Sigmoid colon (tissue), 7 donors: Measurements from ENCODE around the gene WWC2. TPM values are rescaled to one million over a fixed set of nuclear protein-coding genes. Genes with fewer than 3 reads are reported as not detected.

Experiments
- DNase-seq: peaks from one replicate; pipeline ENCODE4 v3.0.0-alpha.2; 2019
- H3K27ac ChIP-seq, 4 donors: fragments of 200-600 bp; sonication (generic); one replicate each; pipeline ENCODE4 v1.5.1; 2016 to 2019; ENCODE audit warnings: mild to moderate bottlenecking in 1 of 4
- H3K27me3 ChIP-seq, 3 donors: fragments of 200-600 bp; sonication (generic); one replicate each; pipeline ENCODE4 v1.5.1; 2019; ENCODE audit warnings: mild to moderate bottlenecking in 1 of 3
- H3K36me3 ChIP-seq, 4 donors: fragments of 200-600 bp; sonication (generic); one replicate each; pipeline ENCODE4 v1.5.1; 2016 to 2019
- H3K4me1 ChIP-seq, 4 donors: fragments of 200-600 bp; sonication (generic); one replicate each; pipeline ENCODE4 v1.5.1; 2017 to 2019
- H3K4me3 ChIP-seq, 4 donors: fragments of 200-600 bp; sonication (generic); one replicate each; pipeline ENCODE4 v1.5.1; 2017 to 2019; ENCODE audit warnings: mild to moderate bottlenecking in 2 of 4, moderate library complexity in 1 of 4
- H3K9me3 ChIP-seq, 4 donors: fragments of 200-600 bp in 3 of 4; sonication (generic) in 3 of 4; one replicate each; pipeline versions ENCODE4 v1.5.1 to v1.6.1; 2013 to 2019
- CTCF ChIP-seq, 4 experiments: fragments of 450-650 bp in 3 of 4; fragments of 200-600 bp in 1 of 4; IDR thresholded peaks; one replicate each; pipeline ENCODE4 v1.5.1; 2016 to 2019; ENCODE audit warnings: antibody characterized with exemption in 4 of 4, mild to moderate bottlenecking in 3 of 4, moderate library complexity in 2 of 4
- EP300 ChIP-seq, 4 donors: sonication (generic); formaldehyde crosslinking; IDR thresholded peaks; one replicate each; pipeline ENCODE4 v1.6.1; 2017; ENCODE audit warnings: antibody characterized with exemption in 4 of 4
- POLR2A ChIP-seq, 2 donors: fragments of 450-650 bp; IDR thresholded peaks; one replicate each; pipeline ENCODE4 v1.6.1; 2016; ENCODE audit warnings: antibody characterized with exemption in 2 of 2, mild to moderate bottlenecking in 2 of 2, moderate library complexity in 2 of 2
- POLR2AphosphoS5 ChIP-seq, 4 donors: sonication (generic); formaldehyde crosslinking; IDR thresholded peaks; one replicate each; pipeline ENCODE4 v1.6.1; 2017; ENCODE audit warnings: antibody characterized with exemption in 4 of 4
- WGBS, 2 donors: extraction: QIAGEN DNeasy Blood & Tissue Kit; methylation state at CpG; one replicate each; pipeline ENCODE4 v1.1.7; 2013; 5-methylcytosine and 5-hydroxymethylcytosine counted together
- intact Hi-C: fragments of 100-400 bp; cut with DNase I; formaldehyde crosslinking; loops from one replicate; pipeline ENCODE4 v1.15.1; 2023
- polyA plus RNA-seq, 3 donors: library from polyadenylated mRNA; stranded (reverse); fragments of 200-250 nt; gene quantifications; one replicate each; pipeline ENCODE4 v1.2.3, GENCODE V29; 2013
- total RNA-seq, 4 donors: library from RNA; depleted of rRNA; stranded (reverse); fragments of >200 nt; gene quantifications; one replicate each; pipeline ENCODE4 v1.1.0, GENCODE V29; 2016
- donor health status: healthy with polysubstance abuse.
- donor health status: Bipolar disorder and iron deficiency.
- donor health status: healthy.

The WWC2 gene
- total and polyA plus RNA-seq, 7 donors = 1.2 to 53.5 (median 27.0) TPM

DNA sequence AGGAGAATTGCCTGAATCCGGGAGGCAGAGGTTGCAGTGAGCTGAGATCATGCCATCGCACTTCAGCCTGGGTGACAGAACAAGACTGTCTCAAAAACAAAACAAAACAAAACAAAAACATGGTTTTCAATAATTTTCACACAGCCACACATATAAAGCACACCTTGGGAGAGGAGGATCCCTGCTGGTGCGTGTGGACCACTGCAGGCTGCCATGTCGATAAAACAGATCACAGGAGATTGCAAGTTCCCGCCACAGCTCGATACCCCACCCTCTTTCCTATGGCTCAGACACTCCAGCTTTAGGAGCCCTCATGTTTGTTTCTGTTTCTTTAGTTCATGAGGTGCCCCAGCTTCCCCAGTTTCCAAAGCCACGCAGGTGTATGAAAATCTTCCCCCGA, 254.5 kb downstream of the WWC2 start:
- Histone ChIP-seq H3K4me3 (no peak overlapping the region), H3K27ac (no peak overlapping the region), H3K36me3 (no peaks in the 10 kb centered on the region), H3K9me3 (no peaks in the 10 kb centered on the region), H3K27me3 (no peaks in the 10 kb centered on the region), H3K4me1 (no peaks in the 10 kb centered on the region)
- no peak for DNase-seq
- WGBS, 2 donors = 85 to 87% methylated on average over 8 of the region's 8 CpGs
- intact Hi-C loops = no loop called here
- TF ChIP-seq POLR2AphosphoS5 (IDR thresholded peaks at IDR 0.05) = no peak
- no peak for TF ChIP-seq EP300 (IDR thresholded peaks at IDR 0.05)
- no peak for TF ChIP-seq POLR2A (IDR thresholded peaks at IDR 0.05)
- no peak for TF ChIP-seq CTCF (IDR thresholded peaks at IDR 0.05)

GRCh38 chr4:183354219-183354618, 255.2 kb downstream of the WWC2 start:
- 11 to 69% methylated on average over 9 of the region's 9 CpGs for WGBS, 2 donors
- intact Hi-C loops = no loop called here
- DNase-seq = no peak
- H3K4me3 ChIP-seq = no peak overlapping the region
- H3K36me3 ChIP-seq = no peaks in the 10 kb centered on the region
- no peaks in the 10 kb centered on the region for H3K27me3 ChIP-seq
- no peak overlapping the region for H3K27ac ChIP-seq
- H3K9me3 ChIP-seq = no peaks in the 10 kb centered on the region
- no peaks in the 10 kb centered on the region for H3K4me1 ChIP-seq
- TF ChIP-seq POLR2A (IDR thresholded peaks at IDR 0.05) = no peak
- no peak for TF ChIP-seq POLR2AphosphoS5 (IDR thresholded peaks at IDR 0.05)
- no peak for TF ChIP-seq CTCF (IDR thresholded peaks at IDR 0.05)

DNA sequence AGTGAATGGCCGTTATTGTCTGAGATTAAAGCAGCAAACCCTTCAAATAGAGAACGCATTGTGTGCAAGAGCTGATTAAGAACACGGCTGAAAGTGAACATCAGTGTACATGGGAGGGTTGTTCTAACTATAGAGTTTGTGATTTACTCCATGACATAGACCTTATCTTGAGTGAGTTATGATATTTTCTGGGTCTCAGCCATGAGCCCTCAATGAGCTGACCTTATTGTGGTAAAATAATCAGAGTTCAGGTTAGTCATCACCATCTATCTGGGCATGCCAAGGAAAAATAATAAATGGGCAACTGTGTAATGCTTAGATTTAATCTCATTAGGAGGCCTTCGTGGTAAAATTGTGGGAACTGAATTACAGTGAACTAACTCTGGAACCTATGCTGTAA, 256.3 kb downstream of the WWC2 start:
- Histone ChIP-seq H3K9me3 (no peaks in the 10 kb centered on the region), H3K27ac (no peak overlapping the region), H3K27me3 (no peaks in the 10 kb centered on the region), H3K4me1 (no peaks in the 10 kb centered on the region), H3K36me3 (no peaks in the 10 kb centered on the region), H3K4me3 (no peak overlapping the region)
- 58 to 82% methylated on average over 4 of the region's 4 CpGs for WGBS, 2 donors
- intact Hi-C loops = no loop called here
- no peak for DNase-seq
- TF ChIP-seq POLR2A (IDR thresholded peaks at IDR 0.05) (no peak), EP300 (IDR thresholded peaks at IDR 0.05) (no peak), POLR2AphosphoS5 (IDR thresholded peaks at IDR 0.05) (no peak), CTCF (IDR thresholded peaks at IDR 0.05) (no peak)

GRCh38 chr4:183356173-183356830, 257.2 kb downstream of the WWC2 start:
- TF ChIP-seq EP300 (IDR thresholded peaks at IDR 0.05) (no peak), POLR2AphosphoS5 (IDR thresholded peaks at IDR 0.05) (no peak), POLR2A (IDR thresholded peaks at IDR 0.05) (no peak), CTCF (IDR thresholded peaks at IDR 0.05) (no peak)
- no peak overlapping the region for H3K4me3 ChIP-seq
- H3K36me3 ChIP-seq = no peaks in the 10 kb centered on the region
- no peaks in the 10 kb centered on the region for H3K27me3 ChIP-seq
- intact Hi-C loops = no loop called here
- H3K27ac ChIP-seq = no peak overlapping the region
- WGBS, 2 donors = 91% methylated on average over 20 of the region's 20 CpGs
- DNase-seq = no peak
- H3K9me3 ChIP-seq = no peaks in the 10 kb centered on the region
- no peaks in the 10 kb centered on the region for H3K4me1 ChIP-seq
